Liver (tissue), 9 donors: Measurements from ENCODE around the gene MALRD1. TPM values are rescaled to one million over a fixed set of nuclear protein-coding genes. Genes with fewer than 3 reads are reported as not detected.

Source experiments
- DNase-seq: peaks from one replicate; pipeline ENCODE4 v3.0.0-alpha.2; 2017; ENCODE audit warnings: low spot score
- H3K27ac ChIP-seq, 2 donors: one replicate each; pipeline ENCODE4 v1.7.0; 2013; ENCODE audit warnings: inconsistent platforms in 2 of 2, low read length in 2 of 2, control low read depth in 1 of 2, low read depth in 1 of 2, mild to moderate bottlenecking in 1 of 2
- H3K27me3 ChIP-seq, 4 donors: one replicate each; pipeline versions ENCODE4 v1.6.1 to v1.7.0; 2013; ENCODE audit warnings: low read length in 3 of 4, inconsistent platforms in 1 of 4, mild to moderate bottlenecking in 1 of 4, moderate library complexity in 1 of 4; ENCODE audit not compliant: control insufficient read depth in 4 of 4, insufficient read depth in 4 of 4
- H3K36me3 ChIP-seq, 4 donors: one replicate each; pipeline versions ENCODE4 v1.6.1 to v1.7.0; 2013; ENCODE audit warnings: low read length in 3 of 4, mild to moderate bottlenecking in 3 of 4, low read depth in 1 of 4, moderate library complexity in 1 of 4; ENCODE audit not compliant: control insufficient read depth in 4 of 4, insufficient read depth in 3 of 4
- H3K4me1 ChIP-seq, 4 donors: one replicate each; pipeline versions ENCODE4 v1.6.1 to v1.7.0; 2013; ENCODE audit warnings: low read length in 3 of 4, mild to moderate bottlenecking in 3 of 4, moderate library complexity in 1 of 4; ENCODE audit not compliant: control insufficient read depth in 4 of 4, insufficient read depth in 4 of 4
- H3K4me3 ChIP-seq, 3 donors: one replicate each; pipeline versions ENCODE4 v1.6.1 to v1.7.0; 2013; ENCODE audit warnings: low read length in 3 of 3, control low read depth in 1 of 3, low read depth in 1 of 3, mild to moderate bottlenecking in 1 of 3
- H3K9ac ChIP-seq, 2 donors: one replicate each; pipeline ENCODE4 v1.7.0; 2013; ENCODE audit warnings: low read length in 2 of 2, mild to moderate bottlenecking in 2 of 2, moderate library complexity in 2 of 2, control low read depth in 1 of 2, low read depth in 1 of 2
- H3K9me3 ChIP-seq, 4 donors: one replicate each; pipeline versions ENCODE4 v1.6.1 to v1.7.0; 2013; ENCODE audit warnings: low read length in 3 of 4; ENCODE audit not compliant: control insufficient read depth in 4 of 4
- CTCF ChIP-seq: fragments of 150-350 bp; IDR thresholded peaks from 2 replicates; pipeline ENCODE4 v1.5.1; 2017; ENCODE audit warnings: improper control_type of control experiment, low read depth, low read length; ENCODE audit not compliant: missing input control
- EGR1 ChIP-seq, 2 donors: IDR thresholded peaks; 2 replicates each; pipeline ENCODE4 v1.6.1; 2016 to 2018; ENCODE audit warnings: antibody characterized with exemption in 2 of 2, low read depth in 2 of 2
- FOXA1 ChIP-seq: IDR thresholded peaks from 2 replicates; pipeline ENCODE4 v1.6.1; 2016; ENCODE audit warnings: antibody characterized with exemption
- FOXA2 ChIP-seq: IDR thresholded peaks from 2 replicates; pipeline ENCODE4 v1.6.1; 2016; ENCODE audit warnings: antibody characterized with exemption
- GABPA ChIP-seq, 2 donors: IDR thresholded peaks in 1 of 2; conservative IDR thresholded peaks in 1 of 2; 2 replicates each; pipeline ENCODE4 v1.6.1; 2016; ENCODE audit warnings: antibody characterized with exemption in 2 of 2, mild to moderate bottlenecking in 1 of 2, moderate library complexity in 1 of 2
- HNF4A ChIP-seq, 2 donors: conservative IDR thresholded peaks; 2 replicates each; pipeline ENCODE4 v1.6.1; 2016; ENCODE audit warnings: antibody characterized with exemption in 2 of 2, mild to moderate bottlenecking in 2 of 2
- HNF4G ChIP-seq: IDR thresholded peaks from 2 replicates; pipeline ENCODE4 v1.6.1; 2016; ENCODE audit warnings: antibody characterized with exemption
- JUND ChIP-seq, 2 donors: IDR thresholded peaks; 2 replicates each; pipeline ENCODE4 v1.6.1; 2016; ENCODE audit warnings: antibody characterized with exemption in 2 of 2
- MAX ChIP-seq: IDR thresholded peaks from 2 replicates; pipeline ENCODE4 v1.6.1; 2016; ENCODE audit warnings: antibody characterized with exemption
- NR2F2 ChIP-seq: IDR thresholded peaks from 2 replicates; pipeline ENCODE4 v1.6.1; 2016; ENCODE audit warnings: antibody characterized with exemption
- RXRA ChIP-seq, 2 donors: IDR thresholded peaks; 2 replicates each; pipeline ENCODE4 v1.6.1; 2017 to 2018; ENCODE audit warnings: antibody characterized with exemption in 2 of 2, mild to moderate bottlenecking in 1 of 2
- SP1 ChIP-seq: IDR thresholded peaks from 2 replicates; pipeline ENCODE4 v1.6.1; 2018; ENCODE audit warnings: antibody characterized with exemption, mild to moderate bottlenecking
- TAF1 ChIP-seq: conservative IDR thresholded peaks from 2 replicates; pipeline ENCODE4 v1.6.1; 2016; ENCODE audit warnings: antibody characterized with exemption, mild to moderate bottlenecking
- YY1 ChIP-seq: IDR thresholded peaks from 2 replicates; pipeline ENCODE4 v1.6.1; 2016; ENCODE audit warnings: antibody characterized with exemption, mild to moderate bottlenecking
- whole genome bisulfite sequencing: extraction: QIAGEN DNeasy Blood & Tissue Kit; methylation state at CpG from one replicate; pipeline ENCODE4 v1.1.7; 2013; 5-methylcytosine and 5-hydroxymethylcytosine counted together
- polyA plus RNA-seq, 2 donors: library from polyadenylated mRNA; stranded (reverse) in 1 of 2; unstranded in 1 of 2; fragments of 200-250 nt in 1 of 2; fragments of >200 nt in 1 of 2; fragmentation: Nextera tagmentation in 1 of 2; extraction: Ambion mirVana in 1 of 2; gene quantifications; one replicate each; pipeline versions ENCODE4 v1.2.1 to v1.2.3, GENCODE V29; 2013 to 2015
- total RNA-seq, 2 donors: library from RNA; depleted of rRNA; stranded (reverse); fragments of >200 nt; gene quantifications; one replicate each; pipeline ENCODE4 v1.2.3, GENCODE V29; 2014
- TF ChIP-seq, protein P1 (sequence below): IDR thresholded peaks from 2 replicates; pipeline ENCODE4 v1.6.1; 2016; ENCODE audit warnings: antibody characterized with exemption, mild to moderate bottlenecking
- TF ChIP-seq, protein P2 (sequence below): IDR thresholded peaks from 2 replicates; pipeline ENCODE4 v1.6.1; 2016; ENCODE audit warnings: antibody characterized with exemption
- TF ChIP-seq, protein P3 (sequence below): IDR thresholded peaks from 2 replicates; pipeline ENCODE4 v1.6.1; 2016; ENCODE audit warnings: antibody characterized with exemption
- donor health status: healthy.
- donor health status: healthy.
- donor health status: healthy.
- donor health status: healthy.
- donor health status: healthy.

Gene MALRD1
- total and polyA plus RNA-seq, 4 donors = 0.37 to 0.59 TPM; not detected in 2

- WGBS = 69% methylated on average over 4 of the region's 4 CpGs
- Histone ChIP-seq H3K9ac (no peak overlapping the region), H3K27me3 (peaks cover 0 to 2% (median 0%) of the 10 kb centered on the region in 4 donors), H3K4me1 (peaks cover 0 to 2% (median 0%) of the 10 kb centered on the region in 4 donors), H3K4me3 (no peak overlapping the region), H3K27ac (no peak overlapping the region), H3K36me3 (no peaks in the 10 kb centered on the region), H3K9me3 (no peaks in the 10 kb centered on the region)
- TF ChIP-seq JUND (IDR thresholded peaks at IDR 0.05) (no peak), HNF4G (no peak), NR2F2 (no peak), RXRA (IDR thresholded peaks at IDR 0.05) (no peak), YY1 (no peak), FOXA2 (no peak), FOXA1 (no peak), MAX (no peak), EGR1 (IDR thresholded peaks at IDR 0.05; ENCODE audit: low read depth in 2 of 2) (no peak), CTCF (no peak), TAF1 (no peak), GABPA (IDR thresholded peaks at IDR 0.05 in 1 of 2, conservative IDR thresholded peaks at IDR 0.05 in 1 of 2) (no peak), SP1 (no peak), HNF4A (conservative IDR thresholded peaks at IDR 0.05) (no peak)
- TF ChIP-seq, protein P1, sequence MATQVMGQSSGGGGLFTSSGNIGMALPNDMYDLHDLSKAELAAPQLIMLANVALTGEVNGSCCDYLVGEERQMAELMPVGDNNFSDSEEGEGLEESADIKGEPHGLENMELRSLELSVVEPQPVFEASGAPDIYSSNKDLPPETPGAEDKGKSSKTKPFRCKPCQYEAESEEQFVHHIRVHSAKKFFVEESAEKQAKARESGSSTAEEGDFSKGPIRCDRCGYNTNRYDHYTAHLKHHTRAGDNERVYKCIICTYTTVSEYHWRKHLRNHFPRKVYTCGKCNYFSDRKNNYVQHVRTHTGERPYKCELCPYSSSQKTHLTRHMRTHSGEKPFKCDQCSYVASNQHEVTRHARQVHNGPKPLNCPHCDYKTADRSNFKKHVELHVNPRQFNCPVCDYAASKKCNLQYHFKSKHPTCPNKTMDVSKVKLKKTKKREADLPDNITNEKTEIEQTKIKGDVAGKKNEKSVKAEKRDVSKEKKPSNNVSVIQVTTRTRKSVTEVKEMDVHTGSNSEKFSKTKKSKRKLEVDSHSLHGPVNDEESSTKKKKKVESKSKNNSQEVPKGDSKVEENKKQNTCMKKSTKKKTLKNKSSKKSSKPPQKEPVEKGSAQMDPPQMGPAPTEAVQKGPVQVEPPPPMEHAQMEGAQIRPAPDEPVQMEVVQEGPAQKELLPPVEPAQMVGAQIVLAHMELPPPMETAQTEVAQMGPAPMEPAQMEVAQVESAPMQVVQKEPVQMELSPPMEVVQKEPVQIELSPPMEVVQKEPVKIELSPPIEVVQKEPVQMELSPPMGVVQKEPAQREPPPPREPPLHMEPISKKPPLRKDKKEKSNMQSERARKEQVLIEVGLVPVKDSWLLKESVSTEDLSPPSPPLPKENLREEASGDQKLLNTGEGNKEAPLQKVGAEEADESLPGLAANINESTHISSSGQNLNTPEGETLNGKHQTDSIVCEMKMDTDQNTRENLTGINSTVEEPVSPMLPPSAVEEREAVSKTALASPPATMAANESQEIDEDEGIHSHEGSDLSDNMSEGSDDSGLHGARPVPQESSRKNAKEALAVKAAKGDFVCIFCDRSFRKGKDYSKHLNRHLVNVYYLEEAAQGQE = no peak
- TF ChIP-seq, protein P2, sequence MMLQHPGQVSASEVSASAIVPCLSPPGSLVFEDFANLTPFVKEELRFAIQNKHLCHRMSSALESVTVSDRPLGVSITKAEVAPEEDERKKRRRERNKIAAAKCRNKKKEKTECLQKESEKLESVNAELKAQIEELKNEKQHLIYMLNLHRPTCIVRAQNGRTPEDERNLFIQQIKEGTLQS = no peak
- TF ChIP-seq, protein P3, sequence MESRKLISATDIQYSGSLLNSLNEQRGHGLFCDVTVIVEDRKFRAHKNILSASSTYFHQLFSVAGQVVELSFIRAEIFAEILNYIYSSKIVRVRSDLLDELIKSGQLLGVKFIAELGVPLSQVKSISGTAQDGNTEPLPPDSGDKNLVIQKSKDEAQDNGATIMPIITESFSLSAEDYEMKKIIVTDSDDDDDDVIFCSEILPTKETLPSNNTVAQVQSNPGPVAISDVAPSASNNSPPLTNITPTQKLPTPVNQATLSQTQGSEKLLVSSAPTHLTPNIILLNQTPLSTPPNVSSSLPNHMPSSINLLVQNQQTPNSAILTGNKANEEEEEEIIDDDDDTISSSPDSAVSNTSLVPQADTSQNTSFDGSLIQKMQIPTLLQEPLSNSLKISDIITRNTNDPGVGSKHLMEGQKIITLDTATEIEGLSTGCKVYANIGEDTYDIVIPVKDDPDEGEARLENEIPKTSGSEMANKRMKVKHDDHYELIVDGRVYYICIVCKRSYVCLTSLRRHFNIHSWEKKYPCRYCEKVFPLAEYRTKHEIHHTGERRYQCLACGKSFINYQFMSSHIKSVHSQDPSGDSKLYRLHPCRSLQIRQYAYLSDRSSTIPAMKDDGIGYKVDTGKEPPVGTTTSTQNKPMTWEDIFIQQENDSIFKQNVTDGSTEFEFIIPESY = no peak
- DNase-seq = no peak
These were observed 431.3 kb downstream of the MALRD1 start for GRCh38 chr10:19479854-19480253.
